ENCODE results near the gene STK35. TPM values are rescaled to one million over a fixed set of nuclear protein-coding genes. Genes with fewer than 3 reads are reported as not detected.

The STK35 gene
- total RNA-seq, 1 donor from 2014 or later = 18.5 TPM

DNA sequence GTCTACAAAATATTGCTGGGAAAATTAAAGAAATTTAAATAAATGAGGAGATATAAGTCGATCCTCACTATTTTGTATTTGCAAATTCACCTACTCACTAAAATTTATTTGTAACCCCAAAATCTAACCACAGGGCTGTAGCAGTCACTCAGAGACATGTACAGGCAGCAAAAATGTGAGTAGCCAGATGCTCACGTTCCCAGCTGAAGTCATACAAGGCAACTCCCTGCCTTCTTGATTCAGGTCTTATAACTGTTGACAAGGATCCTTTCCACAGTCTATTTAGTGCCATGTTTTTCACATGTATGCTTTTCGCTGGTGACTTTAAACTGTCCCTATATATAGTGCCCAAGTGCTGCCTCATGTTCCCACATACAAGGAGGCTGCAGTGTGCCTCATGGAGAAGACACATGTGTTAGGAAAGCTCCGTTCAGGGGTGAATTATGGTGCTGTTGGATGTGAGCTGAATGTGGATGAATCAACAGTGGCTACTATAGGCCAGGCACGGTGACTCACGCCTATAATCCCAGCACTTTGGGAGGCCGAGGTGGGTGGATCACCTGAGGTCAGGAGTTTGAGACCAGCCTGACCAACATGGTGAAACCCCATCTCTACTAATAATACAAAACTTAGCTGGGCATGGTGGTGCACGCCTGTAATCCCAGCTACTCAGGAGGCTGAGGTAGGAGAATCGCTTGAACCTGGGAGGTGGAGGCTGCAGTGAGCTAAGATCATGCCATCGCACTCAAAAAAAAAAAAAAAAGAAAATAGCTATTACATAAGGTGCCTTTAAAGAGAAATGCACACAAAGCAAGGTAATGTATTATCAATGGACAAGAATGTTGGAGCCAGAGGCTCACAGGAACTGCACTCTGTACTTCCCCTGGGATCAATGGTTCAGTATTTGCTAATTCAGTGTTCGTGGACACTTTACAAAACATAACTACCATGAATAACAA, 55.3 kb downstream of the STK35 start:
- intact Hi-C loops (cut with micrococcal nuclease) = no loop called here

DNA sequence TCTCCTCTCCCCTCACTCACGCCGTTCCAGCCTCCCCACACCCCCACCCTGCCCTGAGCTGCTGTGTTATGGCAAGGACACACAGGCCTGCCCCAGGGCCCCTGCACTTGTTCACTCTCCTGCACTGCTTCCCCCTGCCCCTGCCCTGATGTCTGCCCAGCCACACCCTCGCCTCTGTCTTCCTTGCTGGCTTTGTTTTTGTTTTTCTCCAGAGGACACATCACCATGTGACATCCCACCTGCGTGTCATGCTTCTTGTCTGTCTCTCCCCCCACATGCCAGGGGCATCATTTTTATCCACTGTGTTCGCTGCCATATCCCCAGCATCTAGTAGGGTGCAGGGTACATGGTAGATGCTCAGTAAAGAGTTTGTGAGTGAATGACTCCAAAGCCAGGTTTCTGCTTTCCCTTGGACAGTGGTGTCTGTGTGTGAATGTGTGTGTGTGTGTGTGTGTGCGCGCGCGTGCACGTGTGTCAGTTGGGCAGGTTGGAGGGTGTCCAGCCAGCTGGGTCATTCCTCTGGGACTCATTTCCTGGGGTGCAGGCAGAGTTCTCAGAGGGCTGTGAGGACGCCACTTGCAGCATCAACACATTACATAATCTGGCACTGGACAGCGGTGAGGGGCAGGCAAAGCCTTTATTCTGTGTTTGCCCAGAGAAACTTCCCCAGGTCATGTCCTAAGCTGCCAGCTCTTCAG, 60.6 kb downstream of the STK35 start:
- intact Hi-C loops (cut with micrococcal nuclease) = no loop called here

- intact Hi-C loops (cut with micrococcal nuclease) = no loop called here
Observed at GRCh38 chr20:2162823-2163166, 61.2 kb downstream of the STK35 start.

DNA sequence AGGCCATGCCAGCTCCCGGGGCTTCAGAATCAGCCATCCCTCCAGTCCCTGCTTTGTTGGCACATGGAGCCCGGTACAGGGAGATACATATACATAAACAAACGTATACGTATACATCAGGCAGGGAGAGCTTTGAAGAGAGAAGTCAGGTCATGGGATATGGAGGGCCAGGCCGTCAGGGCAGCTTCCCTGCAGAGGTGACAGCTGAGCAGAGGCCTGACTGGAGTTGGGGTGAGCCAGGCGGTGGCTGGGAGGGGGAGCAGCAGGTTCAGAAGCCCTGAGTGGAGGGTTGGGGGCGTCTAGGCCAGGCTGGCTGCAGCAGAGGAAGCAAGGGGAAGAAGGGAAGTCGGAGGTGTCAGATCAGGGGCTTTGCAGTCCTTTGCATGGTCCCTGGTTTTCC, 61.7 kb downstream of the STK35 start:
- intact Hi-C loops (cut with micrococcal nuclease) = no loop called here

GRCh38 chr20:2163757-2164156, 62.1 kb downstream of the STK35 start:
- intact Hi-C loops (cut with micrococcal nuclease) = no loop called here

DNA sequence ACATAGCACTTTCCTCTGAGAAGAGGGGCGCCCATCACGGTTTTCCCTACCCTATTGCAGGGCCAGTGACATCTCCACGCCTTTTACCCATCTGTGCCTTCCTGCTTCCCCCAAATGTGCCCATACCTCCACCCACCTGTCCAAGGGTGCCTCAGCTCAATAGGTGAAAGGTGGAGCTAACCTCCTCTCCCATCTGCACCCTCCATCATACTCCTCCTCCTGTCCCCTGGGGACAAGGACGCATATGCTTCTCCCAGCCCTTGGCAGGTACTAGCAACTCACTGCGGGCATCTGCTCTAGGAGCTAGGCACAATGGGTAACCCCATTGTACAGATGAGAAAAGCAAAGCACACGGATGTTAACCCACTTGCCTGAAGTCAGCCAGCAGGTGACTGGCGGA, 62.8 kb downstream of the STK35 start:
- intact Hi-C loops (cut with micrococcal nuclease) = no loop called here

GRCh38 chr20:2164966-2165365, 63.3 kb downstream of the STK35 start:
- intact Hi-C loops (cut with micrococcal nuclease) = no loop called here

GRCh38 chr20:2165871-2166270, 64.2 kb downstream of the STK35 start:
- intact Hi-C loops (cut with micrococcal nuclease) = no loop called here

- intact Hi-C loops (cut with micrococcal nuclease) = no loop called here
Observed at GRCh38 chr20:2167112-2167511, 65.5 kb downstream of the STK35 start.

DNA sequence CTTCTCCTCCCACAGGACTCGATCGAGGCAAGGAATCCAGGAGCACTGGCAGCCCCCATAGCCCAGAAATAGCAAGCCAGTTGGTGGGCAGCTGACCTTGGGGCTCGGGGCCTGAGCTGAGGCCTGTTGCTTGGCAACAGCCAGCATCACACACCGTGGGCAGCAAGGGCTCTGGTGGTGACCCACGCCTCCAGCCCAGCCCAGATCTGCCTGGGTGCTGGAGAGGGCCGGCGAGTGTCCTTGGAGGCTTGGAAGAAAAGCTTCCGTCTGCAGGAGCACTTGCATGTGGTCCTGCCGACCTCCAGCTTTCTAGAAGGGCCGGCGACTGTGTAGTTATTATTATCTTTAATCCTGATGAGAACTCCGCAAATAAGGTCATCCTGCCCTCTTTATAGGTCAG, 67.3 kb downstream of the STK35 start:
- intact Hi-C loops (cut with micrococcal nuclease) = no loop called here

GRCh38 chr20:2169456-2170088, 67.9 kb downstream of the STK35 start:
- intact Hi-C loops (cut with micrococcal nuclease) = no loop called here

GRCh38 chr20:2170404-2170803, 68.8 kb downstream of the STK35 start:
- intact Hi-C loops (cut with micrococcal nuclease) = no loop called here

- intact Hi-C loops (cut with micrococcal nuclease) = no loop called here
Observed at GRCh38 chr20:2171266-2171790, 69.7 kb downstream of the STK35 start.

GRCh38 chr20:2171840-2172239, 70.2 kb downstream of the STK35 start:
- intact Hi-C loops (cut with micrococcal nuclease) = loop anchor here (1.0 to 2.0 kb wide), 4 partner anchors 69 to 370 kb away; no protein-coding TSS in a partner anchor

- intact Hi-C loops (cut with micrococcal nuclease) = loop anchor here (1.0 to 2.0 kb wide), 4 partner anchors 70 to 370 kb away; no protein-coding TSS in a partner anchor
Observed at GRCh38 chr20:2172305-2173175, 70.9 kb downstream of the STK35 start.

GRCh38 chr20:2173186-2173585, 71.6 kb downstream of the STK35 start:
- intact Hi-C loops (cut with micrococcal nuclease) = loop anchor here (2.0 kb wide), 1 partner anchor 70 kb away; no protein-coding TSS in a partner anchor

- intact Hi-C loops (cut with micrococcal nuclease) = no loop called here
Observed at GRCh38 chr20:2174067-2174466, 72.4 kb downstream of the STK35 start.

GRCh38 chr20:2176946-2177345, 75.3 kb downstream of the STK35 start:
- intact Hi-C loops (cut with micrococcal nuclease) = no loop called here

DNA sequence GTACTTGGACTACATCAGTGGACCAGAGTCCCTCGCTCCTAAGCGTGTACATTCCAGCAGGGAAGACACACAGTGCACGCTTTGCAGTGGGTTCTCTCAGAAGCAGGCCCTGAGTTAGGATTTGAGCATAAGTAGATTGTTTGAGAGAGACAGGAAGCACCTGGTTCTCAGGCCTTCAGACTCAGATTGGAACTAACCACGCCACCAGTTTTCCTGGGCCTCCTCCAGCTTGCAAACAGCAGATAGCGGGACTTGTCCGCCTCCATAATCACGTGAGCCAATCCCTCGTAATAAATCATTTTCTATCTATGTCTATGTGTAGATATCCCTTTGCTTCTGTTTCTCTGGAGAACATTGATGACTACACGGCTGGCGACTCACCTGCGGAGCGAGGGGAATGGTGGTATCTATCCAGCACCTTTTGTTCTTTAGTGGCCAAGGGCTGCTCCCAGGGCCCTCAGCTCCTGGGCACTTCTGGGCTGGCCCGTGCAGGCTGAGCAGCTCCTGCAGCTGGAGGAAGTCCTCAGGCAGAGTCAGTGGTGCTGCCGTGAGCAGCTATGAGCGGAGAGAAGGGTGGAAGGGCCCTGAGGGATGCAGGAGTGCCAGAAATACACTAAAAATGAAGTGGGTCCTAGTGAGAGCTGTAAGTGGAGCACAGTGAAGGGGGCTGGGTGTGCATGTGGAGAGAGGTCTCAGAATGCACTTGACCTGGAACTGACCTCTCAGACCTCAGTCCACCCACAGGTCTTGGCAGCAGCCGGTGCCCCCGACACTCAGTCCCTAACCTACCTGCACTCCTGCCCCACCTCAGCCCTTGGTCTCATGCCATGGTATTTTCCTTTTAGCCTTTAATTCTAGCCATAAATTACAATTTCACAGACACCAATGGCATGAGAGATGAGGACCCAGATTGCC, 76.9 kb downstream of the STK35 start:
- intact Hi-C loops (cut with micrococcal nuclease) = no loop called here

DNA sequence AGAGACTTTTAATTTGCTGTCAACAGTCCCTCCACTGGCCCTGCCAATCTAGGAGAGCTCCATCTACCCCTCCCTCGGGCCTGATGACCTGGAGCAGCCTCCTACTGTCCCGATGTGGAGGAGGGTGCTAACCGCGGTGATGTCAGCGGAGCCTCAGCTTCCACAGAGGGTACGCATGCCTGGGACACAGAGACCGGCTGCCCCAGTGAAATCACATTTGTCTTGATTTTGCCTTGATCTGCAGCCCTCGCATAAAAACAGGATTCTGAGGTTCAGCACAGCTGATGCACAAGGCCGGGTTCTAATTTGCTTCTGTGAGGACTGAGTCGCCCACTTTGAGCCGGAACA, 77.6 kb downstream of the STK35 start:
- intact Hi-C loops (cut with micrococcal nuclease) = no loop called here
